ENCODE measurements around the gene GPN2.

DNA sequence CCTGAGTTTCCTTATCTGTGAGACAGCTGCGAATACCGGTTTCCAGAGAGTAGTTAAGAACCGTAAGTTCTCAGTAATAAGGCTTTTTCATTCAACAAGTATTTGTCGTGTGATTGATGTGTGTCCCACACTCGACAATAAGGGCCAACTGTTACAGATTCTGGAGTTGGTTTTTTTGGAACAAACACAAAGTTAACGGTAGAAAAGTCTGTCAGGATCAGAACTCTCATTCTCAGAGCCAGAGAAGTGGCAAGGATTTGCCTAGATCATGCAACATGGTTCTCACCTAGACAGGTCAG lies 32.3 kb upstream of the GPN2 start:
- TF ChIP-seq, protein P1, sequence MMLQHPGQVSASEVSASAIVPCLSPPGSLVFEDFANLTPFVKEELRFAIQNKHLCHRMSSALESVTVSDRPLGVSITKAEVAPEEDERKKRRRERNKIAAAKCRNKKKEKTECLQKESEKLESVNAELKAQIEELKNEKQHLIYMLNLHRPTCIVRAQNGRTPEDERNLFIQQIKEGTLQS (IDR thresholded peaks at IDR 0.05) = no peak
- TF ChIP-seq YY1 (IDR thresholded peaks at IDR 0.05) (no peak), CTCF (IDR thresholded peaks at IDR 0.05; ENCODE audit: low read depth, low read length, missing input control) (no peak), MAX (IDR thresholded peaks at IDR 0.05) (no peak), ZBTB33 (IDR thresholded peaks at IDR 0.05) (no peak), GABPA (IDR thresholded peaks at IDR 0.05 in 1 of 2, conservative IDR thresholded peaks at IDR 0.05 in 1 of 2) (no peak), SP1 (IDR thresholded peaks at IDR 0.05) (no peak), RAD21 (IDR thresholded peaks at IDR 0.05) (no peak), TAF1 (conservative IDR thresholded peaks at IDR 0.05) (no peak)
